ENCODE results near the gene PPP2R2B.

Gene PPP2R2B

DNA sequence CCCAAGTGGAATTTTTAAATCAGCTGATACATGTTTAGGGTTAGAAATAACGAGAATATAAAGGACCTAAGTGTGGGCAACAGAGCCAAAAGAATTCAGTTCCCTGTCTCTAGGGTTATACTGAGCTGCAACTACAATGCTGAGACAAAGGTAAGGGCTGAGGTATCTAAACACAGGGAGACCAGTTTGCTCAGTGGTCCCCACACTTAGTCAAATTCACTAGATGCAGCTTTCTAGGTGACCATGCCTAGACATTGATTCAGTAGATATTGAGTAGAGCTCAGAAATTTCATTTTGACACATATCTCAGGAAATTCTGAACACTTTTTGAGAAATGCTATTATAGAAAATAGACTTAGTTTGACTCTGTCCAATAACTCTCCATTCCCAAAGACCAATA, 84.8 kb downstream of the PPP2R2B start (continued):
- TF ChIP-seq, protein P1, sequence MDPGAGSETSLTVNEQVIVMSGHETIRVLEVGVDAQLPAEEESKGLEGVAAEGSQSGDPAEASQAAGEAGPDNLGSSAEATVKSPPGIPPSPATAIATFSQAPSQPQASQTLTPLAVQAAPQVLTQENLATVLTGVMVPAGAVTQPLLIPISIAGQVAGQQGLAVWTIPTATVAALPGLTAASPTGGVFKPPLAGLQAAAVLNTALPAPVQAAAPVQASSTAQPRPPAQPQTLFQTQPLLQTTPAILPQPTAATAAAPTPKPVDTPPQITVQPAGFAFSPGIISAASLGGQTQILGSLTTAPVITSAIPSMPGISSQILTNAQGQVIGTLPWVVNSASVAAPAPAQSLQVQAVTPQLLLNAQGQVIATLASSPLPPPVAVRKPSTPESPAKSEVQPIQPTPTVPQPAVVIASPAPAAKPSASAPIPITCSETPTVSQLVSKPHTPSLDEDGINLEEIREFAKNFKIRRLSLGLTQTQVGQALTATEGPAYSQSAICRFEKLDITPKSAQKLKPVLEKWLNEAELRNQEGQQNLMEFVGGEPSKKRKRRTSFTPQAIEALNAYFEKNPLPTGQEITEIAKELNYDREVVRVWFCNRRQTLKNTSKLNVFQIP (CRISPR knock-in tag; IDR thresholded peaks at IDR 0.05; ENCODE audit: borderline replicate concordance, low read depth): no peak
- TF ChIP-seq ESRRG (CRISPR knock-in tag; IDR thresholded peaks at IDR 0.05): no peak
- TF ChIP-seq GLIS3 (CRISPR knock-in tag; IDR thresholded peaks at IDR 0.05): no peak
- TF ChIP-seq ISL1 (CRISPR knock-in tag; IDR thresholded peaks at IDR 0.05): no peak
- no peak for TF ChIP-seq CSDC2 (CRISPR knock-in tag; IDR thresholded peaks at IDR 0.05)
- TF ChIP-seq BACH2 (CRISPR knock-in tag; IDR thresholded peaks at IDR 0.05; ENCODE audit: borderline replicate concordance): no peak
- no peak for TF ChIP-seq PPARA (CRISPR knock-in tag; IDR thresholded peaks at IDR 0.05; ENCODE audit: borderline replicate concordance)
- TF ChIP-seq, protein P2, sequence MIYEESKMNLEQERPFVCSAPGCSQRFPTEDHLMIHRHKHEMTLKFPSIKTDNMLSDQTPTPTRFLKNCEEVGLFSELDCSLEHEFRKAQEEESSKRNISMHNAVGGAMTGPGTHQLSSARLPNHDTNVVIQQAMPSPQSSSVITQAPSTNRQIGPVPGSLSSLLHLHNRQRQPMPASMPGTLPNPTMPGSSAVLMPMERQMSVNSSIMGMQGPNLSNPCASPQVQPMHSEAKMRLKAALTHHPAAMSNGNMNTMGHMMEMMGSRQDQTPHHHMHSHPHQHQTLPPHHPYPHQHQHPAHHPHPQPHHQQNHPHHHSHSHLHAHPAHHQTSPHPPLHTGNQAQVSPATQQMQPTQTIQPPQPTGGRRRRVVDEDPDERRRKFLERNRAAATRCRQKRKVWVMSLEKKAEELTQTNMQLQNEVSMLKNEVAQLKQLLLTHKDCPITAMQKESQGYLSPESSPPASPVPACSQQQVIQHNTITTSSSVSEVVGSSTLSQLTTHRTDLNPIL (CRISPR knock-in tag; IDR thresholded peaks at IDR 0.05; ENCODE audit: low read depth): no peak
- no peak for TF ChIP-seq RARB (CRISPR knock-in tag; IDR thresholded peaks at IDR 0.05)
- no peak for TF ChIP-seq ZNF565 (CRISPR knock-in tag; conservative IDR thresholded peaks at IDR 0.05; ENCODE audit: low read depth)

DNA sequence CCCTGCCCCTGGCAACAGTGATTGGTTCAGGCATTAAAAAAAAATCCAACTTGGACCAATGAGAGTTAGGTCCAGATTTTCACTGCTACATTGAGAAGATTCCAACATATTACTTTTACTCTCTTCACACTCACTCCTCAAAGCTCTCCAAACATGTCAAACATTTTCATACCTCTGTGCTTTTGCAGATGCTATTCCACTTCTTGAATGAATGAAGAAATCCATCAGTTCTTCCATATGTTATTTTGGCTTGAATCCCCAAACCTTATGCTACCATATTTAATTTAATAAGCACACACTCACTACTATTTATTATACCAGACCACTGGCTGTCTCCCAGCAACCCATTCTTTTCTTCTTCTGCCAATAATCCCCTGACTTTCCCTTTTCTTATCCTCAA, 87.1 kb downstream of the PPP2R2B start:
- no peak for TF ChIP-seq TOX (CRISPR knock-in tag; IDR thresholded peaks at IDR 0.05; ENCODE audit: borderline replicate concordance)
- no peak for TF ChIP-seq ZNF8 (CRISPR knock-in tag; IDR thresholded peaks at IDR 0.05)
- no peak for TF ChIP-seq OSR1 (CRISPR knock-in tag; IDR thresholded peaks at IDR 0.05)
- TF ChIP-seq TCF4 (CRISPR knock-in tag; IDR thresholded peaks at IDR 0.05; ENCODE audit: borderline replicate concordance): no peak
- TF ChIP-seq BACH2 (CRISPR knock-in tag; IDR thresholded peaks at IDR 0.05; ENCODE audit: borderline replicate concordance): no peak
- TF ChIP-seq, protein P3, sequence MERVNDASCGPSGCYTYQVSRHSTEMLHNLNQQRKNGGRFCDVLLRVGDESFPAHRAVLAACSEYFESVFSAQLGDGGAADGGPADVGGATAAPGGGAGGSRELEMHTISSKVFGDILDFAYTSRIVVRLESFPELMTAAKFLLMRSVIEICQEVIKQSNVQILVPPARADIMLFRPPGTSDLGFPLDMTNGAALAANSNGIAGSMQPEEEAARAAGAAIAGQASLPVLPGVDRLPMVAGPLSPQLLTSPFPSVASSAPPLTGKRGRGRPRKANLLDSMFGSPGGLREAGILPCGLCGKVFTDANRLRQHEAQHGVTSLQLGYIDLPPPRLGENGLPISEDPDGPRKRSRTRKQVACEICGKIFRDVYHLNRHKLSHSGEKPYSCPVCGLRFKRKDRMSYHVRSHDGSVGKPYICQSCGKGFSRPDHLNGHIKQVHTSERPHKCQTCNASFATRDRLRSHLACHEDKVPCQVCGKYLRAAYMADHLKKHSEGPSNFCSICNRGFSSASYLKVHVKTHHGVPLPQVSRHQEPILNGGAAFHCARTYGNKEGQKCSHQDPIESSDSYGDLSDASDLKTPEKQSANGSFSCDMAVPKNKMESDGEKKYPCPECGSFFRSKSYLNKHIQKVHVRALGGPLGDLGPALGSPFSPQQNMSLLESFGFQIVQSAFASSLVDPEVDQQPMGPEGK (CRISPR knock-in tag; IDR thresholded peaks at IDR 0.05; ENCODE audit: borderline replicate concordance): no peak
- TF ChIP-seq, protein P4, sequence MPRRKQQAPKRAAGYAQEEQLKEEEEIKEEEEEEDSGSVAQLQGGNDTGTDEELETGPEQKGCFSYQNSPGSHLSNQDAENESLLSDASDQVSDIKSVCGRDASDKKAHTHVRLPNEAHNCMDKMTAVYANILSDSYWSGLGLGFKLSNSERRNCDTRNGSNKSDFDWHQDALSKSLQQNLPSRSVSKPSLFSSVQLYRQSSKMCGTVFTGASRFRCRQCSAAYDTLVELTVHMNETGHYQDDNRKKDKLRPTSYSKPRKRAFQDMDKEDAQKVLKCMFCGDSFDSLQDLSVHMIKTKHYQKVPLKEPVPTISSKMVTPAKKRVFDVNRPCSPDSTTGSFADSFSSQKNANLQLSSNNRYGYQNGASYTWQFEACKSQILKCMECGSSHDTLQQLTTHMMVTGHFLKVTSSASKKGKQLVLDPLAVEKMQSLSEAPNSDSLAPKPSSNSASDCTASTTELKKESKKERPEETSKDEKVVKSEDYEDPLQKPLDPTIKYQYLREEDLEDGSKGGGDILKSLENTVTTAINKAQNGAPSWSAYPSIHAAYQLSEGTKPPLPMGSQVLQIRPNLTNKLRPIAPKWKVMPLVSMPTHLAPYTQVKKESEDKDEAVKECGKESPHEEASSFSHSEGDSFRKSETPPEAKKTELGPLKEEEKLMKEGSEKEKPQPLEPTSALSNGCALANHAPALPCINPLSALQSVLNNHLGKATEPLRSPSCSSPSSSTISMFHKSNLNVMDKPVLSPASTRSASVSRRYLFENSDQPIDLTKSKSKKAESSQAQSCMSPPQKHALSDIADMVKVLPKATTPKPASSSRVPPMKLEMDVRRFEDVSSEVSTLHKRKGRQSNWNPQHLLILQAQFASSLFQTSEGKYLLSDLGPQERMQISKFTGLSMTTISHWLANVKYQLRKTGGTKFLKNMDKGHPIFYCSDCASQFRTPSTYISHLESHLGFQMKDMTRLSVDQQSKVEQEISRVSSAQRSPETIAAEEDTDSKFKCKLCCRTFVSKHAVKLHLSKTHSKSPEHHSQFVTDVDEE (CRISPR knock-in tag; IDR thresholded peaks at IDR 0.05): no peak
- no peak for TF ChIP-seq ZFP30 (CRISPR knock-in tag; IDR thresholded peaks at IDR 0.05)
- no peak for TF ChIP-seq GLIS3 (CRISPR knock-in tag; IDR thresholded peaks at IDR 0.05)
- TF ChIP-seq SNAI2 (CRISPR knock-in tag; IDR thresholded peaks at IDR 0.05): no peak
- no peak for TF ChIP-seq ISL1 (CRISPR knock-in tag; IDR thresholded peaks at IDR 0.05)
- TF ChIP-seq, protein P2 (CRISPR knock-in tag; IDR thresholded peaks at IDR 0.05; ENCODE audit: low read depth): no peak
- no peak for TF ChIP-seq PPARA (CRISPR knock-in tag; IDR thresholded peaks at IDR 0.05; ENCODE audit: borderline replicate concordance)
- no peak for TF ChIP-seq CSDC2 (CRISPR knock-in tag; IDR thresholded peaks at IDR 0.05)
- no peak for TF ChIP-seq RARB (CRISPR knock-in tag; IDR thresholded peaks at IDR 0.05)
- no peak for TF ChIP-seq ESRRG (CRISPR knock-in tag; IDR thresholded peaks at IDR 0.05)
- TF ChIP-seq ZNF565 (CRISPR knock-in tag; conservative IDR thresholded peaks at IDR 0.05; ENCODE audit: low read depth): no peak
- TF ChIP-seq ZC3H10 (CRISPR knock-in tag; IDR thresholded peaks at IDR 0.05): no peak
- TF ChIP-seq ARNTL (CRISPR knock-in tag; IDR thresholded peaks at IDR 0.05; ENCODE audit: borderline replicate concordance, low read depth): no peak
- TF ChIP-seq, protein P5, sequence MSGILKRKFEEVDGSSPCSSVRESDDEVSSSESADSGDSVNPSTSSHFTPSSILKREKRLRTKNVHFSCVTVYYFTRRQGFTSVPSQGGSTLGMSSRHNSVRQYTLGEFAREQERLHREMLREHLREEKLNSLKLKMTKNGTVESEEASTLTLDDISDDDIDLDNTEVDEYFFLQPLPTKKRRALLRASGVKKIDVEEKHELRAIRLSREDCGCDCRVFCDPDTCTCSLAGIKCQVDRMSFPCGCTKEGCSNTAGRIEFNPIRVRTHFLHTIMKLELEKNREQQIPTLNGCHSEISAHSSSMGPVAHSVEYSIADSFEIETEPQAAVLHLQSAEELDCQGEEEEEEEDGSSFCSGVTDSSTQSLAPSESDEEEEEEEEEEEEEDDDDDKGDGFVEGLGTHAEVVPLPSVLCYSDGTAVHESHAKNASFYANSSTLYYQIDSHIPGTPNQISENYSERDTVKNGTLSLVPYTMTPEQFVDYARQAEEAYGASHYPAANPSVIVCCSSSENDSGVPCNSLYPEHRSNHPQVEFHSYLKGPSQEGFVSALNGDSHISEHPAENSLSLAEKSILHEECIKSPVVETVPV (CRISPR knock-in tag; IDR thresholded peaks at IDR 0.05): no peak
- ATAC-seq: no peak

Data from SK-N-SH treated with all-trans-retinoic acid at 6 μM for 48 hours (cell line).